ENCODE data around the gene OR4C15. TPM values are rescaled to one million over a fixed set of nuclear protein-coding genes. Genes with fewer than 3 reads are reported as not detected.

Gene OR4C15
- total RNA-seq = not detected in 2 replicates

GRCh38 chr11:55554169-55554568, at the start of gene OR4C15:
TSS of gene OR4C15 (plus strand) at chr11:55554469. CDS start at chr11:55554469, 0 bp downstream.

GRCh38 chr11:55571828-55572227, 17.6 kb downstream of the OR4C15 start, which contains the start of gene OR4C16:
TSS of gene OR4C16 (plus strand) at chr11:55572128. CDS start at chr11:55572128, 0 bp downstream.

Other genes with a start within 250 kb of the OR4C15 start
- gene OR4A16, start 211.3 kb upstream of the OR4C15 start, total RNA-seq = not detected in 2 replicates
- not detected in 2 replicates for gene OR4A15, start 186.5 kb upstream of the OR4C15 start, total RNA-seq
- gene OR4C16, start 17.7 kb downstream of the OR4C15 start, total RNA-seq = not detected in 2 replicates
- gene OR4C11, start 53.2 kb downstream of the OR4C15 start, total RNA-seq = not detected in 2 replicates
- gene OR4P4, start 80.6 kb downstream of the OR4C15 start, total RNA-seq = not detected in 2 replicates
- gene OR4S2, start 93.9 kb downstream of the OR4C15 start, total RNA-seq = not detected in 2 replicates
- not detected in 2 replicates for gene OR4C6, start 107.7 kb downstream of the OR4C15 start, total RNA-seq
- gene OR5D13, start 219.0 kb downstream of the OR4C15 start, total RNA-seq = not detected in 2 replicates
- gene OR5D14, start 241.1 kb downstream of the OR4C15 start, total RNA-seq = not detected in 2 replicates